Measurements from ENCODE around the gene CCDC88A.
"Not testable (repeated sequence)": the region's sequence is repeated elsewhere in the genome, so short reads cannot be mapped to it uniquely, and the experiment has no call there.

CCDC88A gene

DNA sequence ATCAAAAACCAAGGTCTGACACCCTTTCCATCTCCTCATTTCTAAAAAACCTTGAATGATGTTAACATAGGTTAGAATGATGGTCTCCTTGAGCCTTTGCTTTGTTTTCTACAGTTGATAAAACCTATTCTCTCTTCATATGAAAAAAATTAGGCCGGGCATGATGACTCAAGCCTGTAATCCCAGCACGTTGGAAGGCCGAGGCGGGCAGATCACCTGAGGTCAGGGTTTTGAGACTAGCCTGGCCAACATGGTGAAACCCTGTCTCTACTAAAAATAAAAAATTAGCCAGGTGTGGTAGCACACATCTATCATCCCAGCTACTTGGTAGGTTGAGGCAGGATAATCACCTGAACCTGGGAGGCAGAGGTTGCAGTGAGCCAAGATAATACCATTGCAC lies 49.4 kb downstream of the CCDC88A start:
- no peak for DNase-seq

DNA sequence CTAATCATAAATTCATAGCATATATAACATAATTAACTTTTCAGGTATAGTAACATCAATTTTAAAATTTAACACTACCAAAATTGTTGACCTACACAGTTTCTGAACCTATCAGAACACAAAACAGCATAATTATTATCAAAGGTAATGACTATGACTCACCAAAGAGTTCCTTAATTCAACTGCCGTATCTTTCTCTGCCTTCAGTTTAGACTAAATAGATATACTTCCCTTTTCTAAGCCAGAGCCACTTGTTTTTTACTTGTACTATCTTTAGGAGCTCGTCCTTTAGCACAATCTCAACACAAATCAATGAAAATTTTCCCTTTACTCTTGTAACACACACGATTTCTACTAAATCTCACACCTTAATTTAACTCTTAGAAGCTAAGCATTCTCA lies 54.4 kb downstream of the CCDC88A start:
- DNase-seq: no peak

DNA sequence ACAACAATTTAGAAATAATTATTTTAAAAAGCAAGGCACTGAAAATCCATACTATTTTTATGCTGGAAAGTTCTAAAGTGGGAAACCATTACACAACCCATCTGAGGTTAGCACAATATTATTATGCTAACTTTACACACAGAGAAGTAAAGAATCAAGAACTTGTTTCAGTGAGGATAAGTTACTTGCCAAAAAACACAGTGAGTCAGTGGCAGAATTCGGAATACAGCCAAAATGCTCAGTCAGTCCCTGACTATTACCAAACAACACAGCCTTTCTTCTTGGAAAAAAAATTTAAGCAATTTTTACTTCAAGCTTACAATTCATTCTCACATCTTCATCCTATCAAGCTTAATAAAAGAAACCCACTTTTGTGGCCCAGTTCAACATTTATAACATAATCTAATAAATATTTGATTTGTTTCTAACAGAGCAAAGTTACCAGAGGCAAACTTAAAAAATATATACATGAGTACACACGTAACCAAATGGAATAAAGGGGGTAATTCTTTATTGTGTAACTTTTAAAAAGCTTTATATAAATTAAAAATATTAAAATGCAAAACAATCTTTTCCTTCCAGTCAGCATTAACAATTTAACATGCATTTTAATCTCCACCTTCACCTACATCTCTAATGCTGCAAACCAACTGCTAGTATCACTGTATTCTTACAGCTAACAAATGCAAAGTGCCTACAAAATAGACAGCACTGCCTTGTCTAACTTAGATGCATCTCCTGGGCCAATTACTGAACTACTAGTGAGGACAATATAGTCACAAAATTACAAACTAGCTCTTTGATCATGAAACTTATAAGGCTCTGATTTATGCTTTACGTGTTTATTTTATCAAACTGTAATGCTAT lies 55.2 kb downstream of the CCDC88A start:
- no peak for DNase-seq

DNA sequence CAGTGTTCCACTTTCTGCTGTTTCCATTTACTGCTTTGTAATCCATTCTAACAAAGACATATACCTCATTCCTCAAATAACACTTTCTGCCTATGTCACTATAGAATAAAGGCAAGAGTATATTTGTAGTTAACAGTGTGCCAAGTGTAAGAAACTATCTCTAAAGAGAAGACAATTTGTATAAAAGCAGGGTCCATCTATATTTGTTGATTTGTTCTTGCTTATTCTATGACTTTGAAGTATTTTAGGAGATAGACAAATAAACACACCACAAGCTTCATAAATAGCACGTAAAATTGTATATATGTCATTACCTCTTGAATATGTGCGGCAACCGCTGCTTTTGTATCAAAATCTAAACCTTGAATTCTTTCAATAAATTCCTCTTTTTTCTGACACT lies 56.0 kb downstream of the CCDC88A start:
- no peak for DNase-seq

DNA sequence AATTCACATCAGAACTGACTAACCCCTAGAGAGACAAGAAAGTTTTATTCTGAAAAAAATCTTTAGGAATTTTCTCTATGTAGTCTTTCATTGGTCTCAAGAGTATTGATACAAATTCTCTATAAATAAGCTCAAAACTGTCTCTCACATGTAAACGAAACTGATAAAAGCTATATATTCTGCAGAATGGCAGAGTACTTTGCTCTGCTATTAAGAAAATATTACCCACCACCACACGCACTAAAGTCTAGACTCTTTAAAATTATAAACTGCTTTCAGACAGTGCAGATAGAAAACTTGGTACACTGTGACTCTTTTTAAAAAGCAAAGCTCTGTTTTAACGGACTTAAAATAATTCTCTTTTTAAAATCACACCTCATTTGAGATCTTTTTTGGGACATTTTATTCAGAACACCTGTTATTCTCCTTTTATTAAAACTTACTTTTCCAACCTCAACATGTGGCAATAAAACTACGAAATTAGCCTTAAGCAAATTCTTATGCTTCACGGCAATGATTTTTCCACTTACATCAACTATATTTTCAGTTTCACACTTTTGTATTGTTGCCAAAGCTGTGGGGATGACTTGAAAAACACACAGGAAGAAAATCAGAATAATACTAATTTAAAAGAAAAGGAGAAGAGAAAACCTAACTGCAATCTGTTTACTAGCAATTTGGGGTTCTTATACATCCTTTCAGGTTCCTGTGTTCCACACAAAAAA lies 58.0 kb downstream of the CCDC88A start:
- no peak for DNase-seq

DNA sequence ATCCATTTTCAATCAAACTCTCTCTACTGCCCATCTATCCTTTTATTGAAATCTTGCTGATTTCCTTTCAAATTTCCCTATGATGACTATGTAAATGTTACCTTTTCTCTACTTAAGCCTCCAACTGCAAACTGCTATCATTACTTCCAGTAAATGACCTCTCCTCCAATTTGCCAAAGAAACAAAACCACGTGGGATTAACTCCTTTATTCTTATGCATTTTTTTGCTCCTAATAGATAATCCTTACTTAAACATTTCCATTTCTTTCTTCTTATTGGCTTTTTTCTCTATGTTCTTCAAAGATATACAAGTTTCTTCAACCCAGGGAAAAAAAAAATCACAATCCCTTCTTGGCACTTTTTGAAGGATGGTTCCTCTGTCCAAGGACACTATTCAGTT lies 61.2 kb downstream of the CCDC88A start:
- no peak for DNase-seq

DNA sequence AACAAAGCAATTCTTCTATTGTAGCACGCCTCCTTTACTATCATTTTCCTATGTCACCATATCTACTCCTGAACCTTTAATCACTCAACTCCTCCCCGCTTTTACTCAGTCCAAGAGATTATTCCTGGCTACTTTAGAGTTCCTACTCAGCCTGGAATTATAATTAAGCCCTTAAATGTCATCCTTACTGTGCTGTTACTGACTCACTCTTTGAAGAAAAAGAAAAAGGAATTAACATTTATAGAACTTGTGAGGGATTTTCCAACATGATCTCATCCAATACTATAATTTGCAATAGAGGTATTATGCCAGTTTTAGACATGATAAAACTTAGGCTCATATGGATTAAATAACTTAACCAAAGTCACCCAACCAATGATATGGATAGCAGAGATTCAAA lies 61.7 kb downstream of the CCDC88A start:
- peak; percentile 78 for DNase-seq

DNA sequence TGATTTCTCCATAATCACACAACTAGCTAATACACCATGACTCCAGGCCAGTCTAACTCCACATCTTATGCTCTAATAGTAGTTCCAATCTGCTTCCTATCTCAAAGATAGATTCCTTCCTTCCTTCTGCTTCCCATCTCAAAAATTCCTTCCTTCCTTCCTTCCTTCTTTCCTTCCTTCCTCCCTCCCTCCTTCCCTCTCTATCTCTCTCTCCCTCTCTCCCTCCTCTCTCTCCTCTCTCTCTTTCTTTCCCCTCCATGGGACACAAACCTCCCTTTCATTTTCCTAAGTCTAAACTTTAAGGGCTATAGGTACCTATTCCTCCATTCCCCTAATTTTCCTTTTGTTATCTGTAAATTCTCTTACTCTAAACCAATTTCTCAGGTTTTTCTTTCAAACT lies 62.5 kb downstream of the CCDC88A start:
- no peak for DNase-seq

DNA sequence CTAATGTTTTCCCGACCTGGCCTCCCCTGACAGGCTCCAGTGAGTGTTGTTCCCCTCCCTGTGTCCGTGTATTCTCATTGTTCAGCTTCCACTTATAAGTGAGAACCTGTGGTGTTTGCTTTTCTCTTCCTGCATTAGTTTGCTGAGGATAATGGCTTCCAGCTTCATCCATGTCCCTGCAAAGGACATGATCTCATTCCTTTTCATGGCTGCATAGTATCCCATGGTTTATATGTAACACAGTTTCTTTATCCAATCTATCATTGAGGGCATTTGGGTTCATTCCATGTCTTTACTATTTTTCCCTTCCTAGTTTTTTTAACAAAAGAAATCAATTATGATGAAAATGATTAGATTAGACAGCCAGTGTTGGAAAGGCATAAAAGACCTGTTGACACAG lies 63.5 kb downstream of the CCDC88A start:
- not testable (repeated sequence) for DNase-seq

DNA sequence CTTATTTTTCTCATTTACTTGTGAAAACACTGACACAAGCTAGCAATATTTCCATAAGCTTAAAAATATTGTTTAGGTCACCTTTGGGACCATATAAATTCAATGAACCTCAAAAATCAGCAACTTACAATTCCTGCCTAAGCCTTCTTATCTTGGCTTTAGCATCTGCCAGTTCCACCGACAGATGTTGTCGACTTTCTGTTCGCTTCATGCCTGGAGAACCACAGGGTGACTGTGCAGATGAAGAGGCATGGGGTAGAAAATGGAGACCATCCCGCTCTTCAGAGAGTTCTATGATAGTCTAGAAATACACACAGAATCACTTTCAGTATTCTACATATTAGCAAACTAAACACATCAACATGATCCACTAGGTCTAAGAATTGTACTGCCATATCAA lies 64.2 kb downstream of the CCDC88A start:
- DNase-seq: no peak

DNA sequence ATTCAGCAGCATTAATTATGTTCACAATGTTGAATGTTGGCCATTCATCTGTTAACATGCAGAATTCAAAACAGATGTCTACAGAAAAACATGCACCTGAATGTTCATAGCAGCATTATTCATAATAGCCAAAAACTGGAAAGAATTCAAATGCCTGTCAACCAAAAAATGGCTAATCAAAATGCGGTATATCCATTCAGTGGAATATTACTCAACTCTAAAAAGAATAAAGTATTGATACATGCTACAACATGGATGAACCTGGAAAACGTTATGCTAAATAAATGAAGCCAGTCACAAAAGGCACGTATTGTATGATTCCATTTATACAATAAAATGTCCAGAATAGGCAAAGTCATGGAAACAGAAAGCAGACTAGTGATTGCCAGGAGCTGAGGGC lies 68.0 kb downstream of the CCDC88A start:
- DNase-seq: no peak

DNA sequence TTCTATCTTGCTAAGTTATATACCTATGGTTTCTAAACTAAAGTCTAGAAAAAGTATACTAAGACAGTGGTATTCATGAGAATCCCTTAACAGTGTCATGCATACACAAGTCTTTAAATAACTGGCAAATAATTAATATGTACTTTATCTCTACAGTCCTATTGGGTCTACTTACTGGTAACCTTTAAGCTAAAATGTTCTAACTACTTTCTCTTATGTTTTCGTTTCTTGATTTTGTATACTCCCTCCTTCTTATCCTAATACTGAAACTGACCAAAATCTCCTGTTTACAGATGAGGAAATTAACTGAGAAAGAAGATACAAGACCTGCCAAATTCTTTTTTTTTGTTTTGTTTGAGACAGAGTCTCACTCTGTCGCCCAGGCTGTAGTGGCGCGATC lies 74.6 kb downstream of the CCDC88A start:
- no peak for DNase-seq

DNA sequence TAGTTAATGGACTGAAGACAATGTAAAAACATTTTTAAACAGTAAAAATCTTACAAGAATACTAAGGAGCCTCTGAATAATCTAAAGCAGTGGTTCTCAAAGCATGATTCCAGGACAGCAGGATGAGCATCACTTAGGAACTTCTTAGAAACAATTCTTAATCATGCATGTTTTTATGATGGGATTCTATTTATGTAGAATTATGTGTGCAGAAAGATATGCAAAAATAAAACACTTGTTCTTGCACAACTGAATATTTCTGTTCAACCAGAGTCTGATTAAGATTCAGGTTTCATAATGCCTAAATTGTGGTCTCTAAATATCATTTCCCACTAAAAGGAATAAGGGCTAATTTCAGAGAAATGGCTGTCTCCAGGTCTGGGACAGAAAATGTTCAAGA lies 81.4 kb downstream of the CCDC88A start:
- DNase-seq: no peak

DNA sequence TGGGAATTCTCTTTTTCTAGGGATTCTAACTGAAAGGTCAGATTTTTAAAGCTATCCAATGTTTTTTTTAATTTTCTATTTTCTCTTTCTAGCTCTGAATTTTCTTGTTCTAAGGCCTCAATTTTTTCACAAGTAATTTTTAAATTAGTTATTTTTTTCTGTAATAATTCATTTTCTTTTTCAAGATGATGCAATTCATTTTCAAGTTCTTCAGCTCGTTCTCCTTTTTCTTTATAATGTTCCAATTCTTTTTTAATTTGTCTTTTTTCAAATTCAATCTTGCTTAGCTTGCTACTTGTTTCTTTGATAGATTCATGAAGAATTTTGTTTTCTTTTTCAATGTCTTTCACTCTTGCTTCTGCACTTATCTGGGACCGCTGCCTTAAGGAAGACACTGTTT lies 84.9 kb downstream of the CCDC88A start:
- DNase-seq: no peak

DNA sequence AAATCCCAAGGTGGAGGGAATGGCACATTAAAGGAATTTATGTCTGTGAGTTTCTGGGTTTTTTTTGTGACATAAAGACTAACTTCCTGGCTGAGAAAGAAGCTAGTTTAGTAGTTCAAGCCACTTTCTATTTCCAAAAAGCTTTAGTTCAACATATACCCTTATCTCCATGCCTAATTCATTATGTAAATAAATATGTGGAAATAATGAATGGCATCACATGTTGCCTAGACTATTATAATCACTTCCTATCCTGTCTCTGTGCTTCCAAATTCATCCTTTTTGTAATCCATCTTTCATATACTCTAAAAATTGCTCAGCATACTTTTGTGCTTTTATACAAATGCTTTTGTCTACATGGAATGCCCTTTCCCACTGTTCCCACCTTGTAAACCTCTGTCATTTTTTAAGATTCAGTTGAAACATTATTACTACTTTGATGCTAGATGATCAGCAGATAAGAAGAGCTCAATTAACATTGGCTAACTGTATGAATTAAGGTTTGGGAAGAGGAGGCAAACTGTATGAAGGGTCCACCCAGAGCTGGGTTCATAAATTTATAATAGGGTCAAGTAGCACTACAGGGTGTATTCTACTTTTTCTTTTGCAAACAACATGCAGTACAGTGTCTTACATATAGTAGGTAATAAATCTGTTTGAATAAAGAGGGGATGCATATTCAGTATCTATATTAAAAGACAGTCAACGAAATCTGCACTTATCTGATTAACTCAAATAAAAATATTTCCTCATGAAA lies 88.9 kb downstream of the CCDC88A start:
- no peak for DNase-seq

DNA sequence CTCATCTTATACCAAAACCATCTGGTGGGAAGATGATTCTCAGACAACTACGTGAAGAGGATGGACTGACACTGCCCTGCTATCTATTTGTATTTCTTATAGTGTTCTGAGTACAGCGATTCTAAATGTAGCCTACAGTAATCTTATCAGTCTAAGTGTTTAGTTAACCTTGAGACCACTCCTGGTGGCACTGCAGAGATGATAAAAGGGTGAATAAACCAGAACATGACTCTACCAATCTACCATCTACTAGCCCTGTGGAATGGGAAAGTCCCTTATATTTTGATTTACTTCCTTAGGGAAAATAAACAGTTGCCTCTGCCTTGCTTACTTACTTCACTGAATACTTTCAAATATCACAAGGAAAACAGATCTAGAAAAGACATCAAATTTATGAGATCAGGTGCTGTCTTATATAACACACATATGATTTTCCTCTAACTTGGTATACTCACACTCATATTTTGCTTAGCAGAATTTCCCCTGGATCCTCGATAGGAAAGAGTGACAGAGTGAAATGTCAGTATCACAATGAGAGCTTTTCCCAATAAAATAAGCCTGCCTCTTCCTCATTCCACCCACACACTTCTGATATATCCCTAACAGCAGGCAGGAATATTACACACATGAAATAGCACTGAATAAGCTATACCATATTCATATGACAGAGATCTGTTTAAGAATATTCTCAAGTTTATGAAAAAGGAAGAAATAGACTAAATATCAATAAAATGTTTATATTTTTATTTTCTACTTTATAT lies 92.0 kb downstream of the CCDC88A start:
- no peak for DNase-seq

DNA sequence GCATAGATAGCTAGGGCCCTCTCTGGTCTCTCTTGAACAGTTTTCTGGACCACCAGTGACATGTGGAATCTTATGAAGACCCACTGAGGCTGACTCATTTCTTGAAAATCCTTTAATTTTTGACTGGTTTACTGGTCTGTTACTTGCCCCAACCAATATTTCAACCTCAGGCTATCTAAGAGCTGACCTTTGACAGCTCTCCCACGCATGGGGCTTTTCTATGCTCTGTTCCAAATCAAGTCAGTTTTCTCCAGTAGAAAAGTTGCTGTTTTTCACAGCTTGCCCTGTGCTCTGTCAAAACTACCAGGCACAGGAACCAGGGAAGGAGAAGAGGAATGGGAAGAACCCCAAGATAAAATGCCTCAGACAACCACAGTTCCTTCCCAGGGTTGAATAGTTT lies 104.7 kb downstream of the CCDC88A start:
- no peak for DNase-seq

DNA sequence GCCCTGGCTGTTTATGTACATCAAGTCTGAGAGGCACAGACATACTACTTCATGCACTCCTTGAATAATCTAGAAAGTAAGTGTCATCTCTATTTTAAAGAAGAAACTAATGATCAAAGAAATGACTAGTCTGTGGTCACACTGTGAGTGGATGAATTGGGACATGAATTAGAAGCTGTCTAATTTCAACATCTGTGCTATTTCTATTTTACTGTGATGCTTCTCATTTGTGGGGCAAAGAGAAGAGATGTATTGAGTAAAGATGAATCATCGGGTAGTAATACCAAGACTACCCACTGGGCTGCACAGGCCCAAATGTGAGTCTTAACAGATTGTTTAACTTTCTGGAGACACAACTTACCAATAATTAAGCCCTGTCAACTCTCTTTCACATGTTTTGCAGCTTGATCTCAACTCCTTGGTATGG lies 108.2 kb downstream of the CCDC88A start:
- DNase-seq: no peak

DNA sequence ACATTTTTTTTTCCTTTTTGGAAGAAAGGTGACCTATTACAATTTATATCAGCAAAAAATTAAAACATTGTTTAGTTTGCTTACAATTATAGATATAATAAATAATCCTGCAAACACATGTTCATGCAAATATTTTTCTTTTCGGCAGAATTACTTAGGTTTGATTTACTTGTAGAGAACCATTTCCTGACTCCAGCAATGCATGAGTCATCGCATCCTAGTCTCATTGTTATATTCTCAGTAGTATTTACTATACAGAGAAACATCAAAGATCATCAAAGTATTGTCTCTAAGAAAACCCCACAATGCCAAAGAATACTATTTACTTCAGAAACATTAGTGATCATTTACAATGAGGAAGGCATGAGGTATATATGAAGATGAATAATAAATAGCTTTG lies 110.2 kb downstream of the CCDC88A start:
- DNase-seq: no peak

DNA sequence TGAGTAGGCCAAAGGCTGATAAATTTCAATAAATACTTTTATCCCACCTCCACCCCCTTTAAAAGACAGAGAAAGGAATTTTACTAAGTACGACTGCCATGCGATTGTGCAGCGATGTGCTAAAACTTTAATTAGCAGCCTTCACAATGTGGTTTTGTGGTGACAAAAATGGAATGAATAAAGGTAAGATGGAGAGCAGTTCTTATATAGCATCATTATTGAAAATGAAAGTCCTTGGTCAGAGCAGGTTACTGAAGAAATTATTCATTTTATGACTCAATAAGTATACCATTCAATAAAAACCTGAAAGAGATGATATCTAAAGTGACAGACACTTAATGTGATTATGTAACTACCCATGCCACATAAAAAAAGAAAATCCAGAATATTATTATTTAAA lies 117.4 kb downstream of the CCDC88A start:
- no peak for DNase-seq

DNA sequence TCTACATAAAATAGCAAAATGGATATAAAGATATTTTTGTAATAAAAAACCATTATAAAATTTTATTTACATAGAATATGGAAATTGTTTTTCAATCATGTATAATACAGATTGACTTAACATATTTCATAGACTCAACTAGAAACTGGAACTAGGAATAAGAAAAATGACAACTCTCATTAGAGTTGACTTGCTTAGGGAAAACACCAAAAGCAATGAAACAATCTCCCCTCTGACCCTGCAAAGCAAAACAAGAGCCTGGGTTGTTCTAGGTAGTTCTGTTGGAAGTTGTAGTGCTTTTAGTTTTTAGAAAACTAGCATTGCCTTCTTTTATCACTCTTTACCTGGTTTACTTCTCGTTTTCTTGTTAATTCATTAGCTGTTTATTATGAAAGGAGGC lies 118.4 kb downstream of the CCDC88A start:
- no peak for DNase-seq

DNA sequence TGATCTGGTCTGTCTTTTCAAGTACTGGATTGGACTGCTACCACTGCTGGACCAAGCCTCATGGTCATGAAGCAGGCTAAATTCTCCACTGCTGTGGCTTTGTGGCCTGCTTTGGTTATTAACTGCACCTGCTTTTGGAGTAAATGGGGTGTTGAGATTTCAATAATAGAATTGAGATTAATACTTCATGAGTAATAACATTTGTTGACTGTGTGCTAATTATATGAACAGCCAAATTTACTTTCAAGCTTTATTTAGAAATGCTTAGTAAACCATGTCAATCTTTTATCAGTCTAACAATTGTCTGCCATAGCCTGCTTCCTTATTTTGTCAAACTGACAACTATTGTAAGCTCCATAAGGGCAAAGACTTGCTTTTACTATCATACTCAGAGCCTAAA lies 123.3 kb downstream of the CCDC88A start:
- DNase-seq: no peak

DNA sequence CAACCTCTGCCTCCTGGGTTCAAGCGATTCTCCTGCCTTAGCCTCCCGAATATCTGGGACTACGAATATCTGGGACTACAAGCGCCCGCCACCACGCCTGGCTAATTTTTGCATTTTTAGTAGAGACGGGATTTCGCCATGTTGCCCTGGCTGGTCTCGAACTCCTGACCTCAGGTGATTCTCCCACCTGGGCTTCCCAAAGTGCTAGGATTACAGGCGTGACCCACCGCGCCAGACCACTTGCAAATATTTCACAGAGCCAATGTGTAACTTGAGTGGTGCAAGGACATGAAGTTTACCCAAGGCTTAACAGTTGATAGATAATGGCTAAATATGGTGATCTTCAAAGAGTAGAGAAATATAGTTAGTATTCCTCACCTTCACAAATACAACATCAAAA lies 136.6 kb downstream of the CCDC88A start:
- no peak for DNase-seq
